Caco-2 (cell line): Measurements from ENCODE around the gene SCAF8. TPM values are rescaled to one million over a fixed set of nuclear protein-coding genes. Genes with fewer than 3 reads are reported as not detected.

Experiments
- BruUV-seq: library from RNA; stranded (reverse); fragments of 400-500 nt; replicated peaks from 2 replicates; lab custom pipeline; 2021; lab: Mats Ljungman, UMichigan
- CTCF ChIA-PET: fragments of 300-600 bp; sonication (Branson Sonifier 250); formaldehyde crosslinking; loops from one replicate; lab custom pipeline; 2022; ENCODE audit warnings: antibody characterized with exemption; lab: Charles Lee
- POLR2A ChIA-PET: fragments of 300-600 bp; sonication (Branson Sonifier 250); formaldehyde crosslinking; loops from one replicate; lab custom pipeline; 2022; ENCODE audit warnings: antibody characterized with exemption; lab: Charles Lee
- DNase-seq, 2 experiments: peaks; one replicate each; pipeline versions ENCODE4 v3.0.0 to v3.0.0-alpha.2; 2020 to 2022
- H3K27me3 ChIP-seq: replicated peaks from 2 replicates; pipeline ENCODE4 v1.6.0; 2011; ENCODE audit warnings: low read length; ENCODE audit not compliant: control insufficient read depth, insufficient read depth
- H3K36me3 ChIP-seq: 2 replicates; pipeline ENCODE4 v1.5.1; 2011; ENCODE audit warnings: low read length; ENCODE audit not compliant: control insufficient read depth, insufficient read depth
- H3K4me1 ChIP-seq: fragments of 250-450 bp; sonication (Bioruptor Pico); 2 replicates; pipeline ENCODE4 v1.5.1; 2020; ENCODE audit warnings: mild to moderate bottlenecking
- H3K4me3 ChIP-seq: 2 replicates; pipeline ENCODE4 v1.5.1; 2011; ENCODE audit warnings: low read depth, mild to moderate bottlenecking, control low read depth, low read length
- H3K9me3 ChIP-seq: fragments of 250-450 bp; sonication (Bioruptor Pico); 2 replicates; pipeline ENCODE4 v1.5.1; 2020; ENCODE audit warnings: mild to moderate bottlenecking, moderate library complexity
- H3K27ac Mint-ChIP-seq: one replicate; pipeline ENCODE4 v1.8.0; 2022; ENCODE audit warnings: mixed read lengths; ENCODE audit not compliant: unreplicated experiment
- H3K27me3 Mint-ChIP-seq: one replicate; pipeline ENCODE4 v1.8.0; 2022; ENCODE audit warnings: mixed read lengths; ENCODE audit not compliant: insufficient read depth, unreplicated experiment
- H3K36me3 Mint-ChIP-seq: one replicate; pipeline ENCODE4 v1.8.0; 2022; ENCODE audit warnings: mild to moderate bottlenecking, mixed read lengths; ENCODE audit not compliant: insufficient read depth, unreplicated experiment
- H3K4me1 Mint-ChIP-seq: one replicate; pipeline ENCODE4 v1.8.0; 2022; ENCODE audit warnings: low read depth, mixed read lengths; ENCODE audit not compliant: unreplicated experiment
- H3K4me3 Mint-ChIP-seq: one replicate; pipeline ENCODE4 v1.8.0; 2022; ENCODE audit warnings: mild to moderate bottlenecking, moderate library complexity, mixed read lengths; ENCODE audit not compliant: unreplicated experiment
- H3K9me3 Mint-ChIP-seq: one replicate; pipeline ENCODE4 v1.8.0; 2022; ENCODE audit warnings: mixed read lengths; ENCODE audit not compliant: unreplicated experiment
- intact Hi-C: fragments of 100-400 bp; cut with micrococcal nuclease; formaldehyde crosslinking; loops from one replicate; pipeline ENCODE4 v1.10.0; 2022; ENCODE audit not compliant: unreplicated experiment
- total RNA-seq: library from RNA; stranded (reverse); gene quantifications from 2 replicates; pipeline ENCODE4 v1.2.3, GENCODE V29; 2022
- TF ChIP-seq, protein P1 (sequence below), 2 experiments: fragments of 200-600 bp in 1 of 2; IDR thresholded peaks; 1 replicate in 1 of 2; 2 replicates in 1 of 2; pipeline versions ENCODE4 v1.5.1 to v1.8.0; 2011 to 2022; ENCODE audit warnings: antibody characterized with exemption in 1 of 2, control low read depth in 1 of 2, inconsistent platforms in 1 of 2, low read depth in 1 of 2, low read length in 1 of 2, mild to moderate bottlenecking in 1 of 2, moderate library complexity in 1 of 2; ENCODE audit not compliant: insufficient read depth in 1 of 2, severe bottlenecking in 1 of 2, unreplicated experiment in 1 of 2

Gene SCAF8
- total RNA-seq, 1 experiment from 2014 or later, result 45.2 TPM

- BruUV-seq, result no TSS peak
These were observed 132.1 kb downstream of the SCAF8 start for GRCh38 chr6:154865291-154865690.

DNA sequence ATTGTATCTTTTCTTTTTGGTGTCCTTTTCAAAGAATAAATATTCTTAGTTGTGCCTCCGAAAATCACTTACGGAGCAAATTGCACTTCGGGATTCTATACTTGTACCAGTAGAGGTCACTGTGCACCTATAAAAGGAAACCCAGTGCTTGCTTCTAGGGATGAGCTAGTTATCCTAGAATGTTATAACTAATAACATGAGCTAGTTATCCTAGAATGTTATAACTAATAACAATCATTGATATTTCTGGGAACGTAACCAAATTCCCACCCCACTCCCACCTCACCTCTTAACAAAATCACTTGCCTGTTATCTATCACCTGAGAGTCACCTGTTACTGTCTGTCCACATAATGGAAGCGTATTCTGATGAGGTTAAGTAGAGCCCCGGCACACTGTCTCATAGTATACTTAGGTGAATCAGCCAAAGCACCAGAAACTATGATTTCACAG, 135.0 kb downstream of the SCAF8 start:
- Histone ChIP-seq H3K4me3 (no peak overlapping the region), H3K9me3 (no peaks in the 10 kb centered on the region), H3K4me1 (peaks cover 8% of the 10 kb centered on the region), H3K27me3 (no peaks in the 10 kb centered on the region), H3K36me3 (no peaks in the 10 kb centered on the region)
- ChIA-PET CTCF (interaction anchor here (0.5 to 1.5 kb wide), 22 partner anchors 13 to 380 kb away, joined by 3 to 10 read pairs (median 4); no protein-coding TSS in a partner anchor), POLR2A (no interaction called here)
- Mint-ChIP-seq H3K36me3 (peaks cover 12% of the 10 kb centered on the region), H3K4me1 (peaks cover 10% of the 10 kb centered on the region), H3K9me3 (no peaks in the 10 kb centered on the region), H3K4me3 (no peak overlapping the region), H3K27me3 (no peaks in the 10 kb centered on the region), H3K27ac (no peak overlapping the region)
- peak in 1 of 2 experiments; percentile 46 for DNase-seq
- BruUV-seq, result no TSS peak
- intact Hi-C loops, result loop anchor here (1.0 to 10.0 kb wide), 4 partner anchors 32 to 377 kb away; no protein-coding TSS in a partner anchor
- TF ChIP-seq, protein P1, sequence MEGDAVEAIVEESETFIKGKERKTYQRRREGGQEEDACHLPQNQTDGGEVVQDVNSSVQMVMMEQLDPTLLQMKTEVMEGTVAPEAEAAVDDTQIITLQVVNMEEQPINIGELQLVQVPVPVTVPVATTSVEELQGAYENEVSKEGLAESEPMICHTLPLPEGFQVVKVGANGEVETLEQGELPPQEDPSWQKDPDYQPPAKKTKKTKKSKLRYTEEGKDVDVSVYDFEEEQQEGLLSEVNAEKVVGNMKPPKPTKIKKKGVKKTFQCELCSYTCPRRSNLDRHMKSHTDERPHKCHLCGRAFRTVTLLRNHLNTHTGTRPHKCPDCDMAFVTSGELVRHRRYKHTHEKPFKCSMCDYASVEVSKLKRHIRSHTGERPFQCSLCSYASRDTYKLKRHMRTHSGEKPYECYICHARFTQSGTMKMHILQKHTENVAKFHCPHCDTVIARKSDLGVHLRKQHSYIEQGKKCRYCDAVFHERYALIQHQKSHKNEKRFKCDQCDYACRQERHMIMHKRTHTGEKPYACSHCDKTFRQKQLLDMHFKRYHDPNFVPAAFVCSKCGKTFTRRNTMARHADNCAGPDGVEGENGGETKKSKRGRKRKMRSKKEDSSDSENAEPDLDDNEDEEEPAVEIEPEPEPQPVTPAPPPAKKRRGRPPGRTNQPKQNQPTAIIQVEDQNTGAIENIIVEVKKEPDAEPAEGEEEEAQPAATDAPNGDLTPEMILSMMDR (IDR thresholded peaks at IDR 0.05; ENCODE audit: insufficient read depth in 1 of 2, low read depth in 1 of 2, low read length in 1 of 2, severe bottlenecking in 1 of 2, unreplicated experiment in 1 of 2), result peak; percentile 66 to 75

More at GRCh38 chr6:154865291-154865690, 132.1 kb downstream of the SCAF8 start:
- no peak overlapping the region for H3K4me3 Mint-ChIP-seq
- no peaks in the 10 kb centered on the region for H3K27me3 ChIP-seq
- H3K36me3 ChIP-seq, result no peaks in the 10 kb centered on the region
- intact Hi-C loops, result loop anchor here (10.0 kb wide), 1 partner anchor 380 kb away; no protein-coding TSS in a partner anchor
- H3K9me3 Mint-ChIP-seq, result no peaks in the 10 kb centered on the region
- H3K27me3 Mint-ChIP-seq, result no peaks in the 10 kb centered on the region
- peaks cover 5% of the 10 kb centered on the region for H3K36me3 Mint-ChIP-seq
- H3K4me1 Mint-ChIP-seq, result peaks cover 10% of the 10 kb centered on the region
- H3K27ac Mint-ChIP-seq, result no peak overlapping the region
- H3K4me3 ChIP-seq, result no peak overlapping the region
- no peak for DNase-seq
- TF ChIP-seq, protein P1 (IDR thresholded peaks at IDR 0.05; ENCODE audit: insufficient read depth in 1 of 2, low read depth in 1 of 2, low read length in 1 of 2, severe bottlenecking in 1 of 2, unreplicated experiment in 1 of 2), result no peak
- POLR2A ChIA-PET, result no interaction called here
- no peaks in the 10 kb centered on the region for H3K9me3 ChIP-seq
- CTCF ChIA-PET, result no interaction called here
- H3K4me1 ChIP-seq, result peaks cover 8% of the 10 kb centered on the region

GRCh38 chr6:154872542-154873114, 139.4 kb downstream of the SCAF8 start:
- no TSS peak for BruUV-seq
- POLR2A ChIA-PET, result no interaction called here
- Mint-ChIP-seq H3K4me1 (peaks cover 13% of the 10 kb centered on the region), H3K36me3 (peaks cover 12% of the 10 kb centered on the region), H3K9me3 (no peaks in the 10 kb centered on the region), H3K4me3 (no peak overlapping the region), H3K27me3 (no peaks in the 10 kb centered on the region), H3K27ac (no peak overlapping the region)
- CTCF ChIA-PET, result no interaction called here
- Histone ChIP-seq H3K9me3 (no peaks in the 10 kb centered on the region), H3K36me3 (no peaks in the 10 kb centered on the region), H3K4me1 (no peaks in the 10 kb centered on the region), H3K27me3 (no peaks in the 10 kb centered on the region), H3K4me3 (no peak overlapping the region)
- intact Hi-C loops, result no loop called here
- DNase-seq, result no peak
- TF ChIP-seq, protein P1 (IDR thresholded peaks at IDR 0.05; ENCODE audit: insufficient read depth in 1 of 2, low read depth in 1 of 2, low read length in 1 of 2, severe bottlenecking in 1 of 2, unreplicated experiment in 1 of 2), result no peak
